Measurements from ENCODE around the gene ATRN. TPM values are rescaled to one million over a fixed set of nuclear protein-coding genes. Genes with fewer than 3 reads are reported as not detected.

Gene ATRN
- total and polyA plus RNA-seq, 4 donors, result 4.2 to 38.5 (median 21.2) TPM

DNA sequence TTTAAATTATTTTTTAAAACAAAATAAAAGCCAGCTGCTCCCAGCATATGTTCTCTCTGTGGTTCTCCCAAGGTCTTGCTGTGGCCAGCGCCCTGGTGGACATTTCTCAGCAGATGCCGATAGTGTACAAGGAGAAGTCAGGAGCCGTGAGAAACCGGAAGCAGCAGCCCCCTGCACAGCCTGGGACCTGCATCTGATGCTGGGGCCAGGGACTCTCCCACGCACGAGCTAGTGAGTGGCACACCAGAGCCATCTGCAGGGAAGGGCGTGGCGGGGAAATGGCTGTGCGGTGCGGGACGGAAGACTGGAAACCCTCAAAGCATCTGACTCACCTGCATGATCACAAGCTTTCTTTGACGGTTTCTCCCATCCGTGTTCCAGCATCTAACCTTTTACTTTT lies 175.8 kb downstream of the ATRN start:
- no peak for DNase-seq
- Histone ChIP-seq H3K27ac (ENCODE audit: low read depth in 1 of 2, low read length in 1 of 2) (no peak overlapping the region), H3K4me1 (ENCODE audit: control insufficient read depth in 5 of 5, insufficient read depth in 5 of 5, low read length in 5 of 5) (peaks cover 0 to 2% (median 0%) of the 10 kb centered on the region in 5 donors), H3K4me3 (no peak overlapping the region), H3K27me3 (ENCODE audit: control insufficient read depth in 3 of 3, insufficient read depth in 3 of 3, low read length in 2 of 3) (no peaks in the 10 kb centered on the region), H3K36me3 (ENCODE audit: control insufficient read depth in 4 of 4, insufficient read depth in 4 of 4, low read length in 4 of 4) (peaks cover 15 to 30% (median 17%) of the 10 kb centered on the region in 4 donors), H3K9ac (ENCODE audit: insufficient read depth in 1 of 2, low read length in 2 of 2) (no peak overlapping the region), H3K9me3 (ENCODE audit: control insufficient read depth in 4 of 4, insufficient read depth in 3 of 4, low read length in 3 of 4) (no peaks in the 10 kb centered on the region)
- ATAC-seq (ENCODE audit: insufficient read depth, low FRiP score), result no peak
- TF ChIP-seq, protein P1, sequence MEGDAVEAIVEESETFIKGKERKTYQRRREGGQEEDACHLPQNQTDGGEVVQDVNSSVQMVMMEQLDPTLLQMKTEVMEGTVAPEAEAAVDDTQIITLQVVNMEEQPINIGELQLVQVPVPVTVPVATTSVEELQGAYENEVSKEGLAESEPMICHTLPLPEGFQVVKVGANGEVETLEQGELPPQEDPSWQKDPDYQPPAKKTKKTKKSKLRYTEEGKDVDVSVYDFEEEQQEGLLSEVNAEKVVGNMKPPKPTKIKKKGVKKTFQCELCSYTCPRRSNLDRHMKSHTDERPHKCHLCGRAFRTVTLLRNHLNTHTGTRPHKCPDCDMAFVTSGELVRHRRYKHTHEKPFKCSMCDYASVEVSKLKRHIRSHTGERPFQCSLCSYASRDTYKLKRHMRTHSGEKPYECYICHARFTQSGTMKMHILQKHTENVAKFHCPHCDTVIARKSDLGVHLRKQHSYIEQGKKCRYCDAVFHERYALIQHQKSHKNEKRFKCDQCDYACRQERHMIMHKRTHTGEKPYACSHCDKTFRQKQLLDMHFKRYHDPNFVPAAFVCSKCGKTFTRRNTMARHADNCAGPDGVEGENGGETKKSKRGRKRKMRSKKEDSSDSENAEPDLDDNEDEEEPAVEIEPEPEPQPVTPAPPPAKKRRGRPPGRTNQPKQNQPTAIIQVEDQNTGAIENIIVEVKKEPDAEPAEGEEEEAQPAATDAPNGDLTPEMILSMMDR (IDR thresholded peaks at IDR 0.05; ENCODE audit: control extremely low read depth, extremely low read depth), result no peak
- WGBS, 2 donors, result 91% methylated on average over 13 of the region's 13 CpGs

DNA sequence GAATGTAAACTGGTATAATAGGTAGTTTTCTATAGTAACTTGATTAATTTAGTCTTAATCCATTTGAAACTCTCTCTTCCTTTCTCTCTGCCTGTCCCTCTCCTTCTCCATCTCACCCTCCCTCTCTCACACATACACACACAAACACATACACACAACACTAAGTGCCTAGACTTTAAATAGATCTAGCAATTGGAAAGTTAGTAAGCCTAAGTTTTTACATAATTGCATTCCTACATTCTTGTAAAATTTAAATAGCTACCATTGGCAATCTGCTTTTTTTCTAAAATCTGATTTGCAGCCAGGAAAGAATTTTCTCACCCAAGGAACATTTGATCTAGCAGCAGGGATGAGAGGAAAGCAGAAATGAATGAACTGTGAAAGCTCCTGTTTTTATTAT lies 176.7 kb downstream of the ATRN start:
- Histone ChIP-seq H3K4me3 (no peak overlapping the region), H3K36me3 (ENCODE audit: control insufficient read depth in 4 of 4, insufficient read depth in 4 of 4, low read length in 4 of 4) (peaks cover 10 to 28% (median 15%) of the 10 kb centered on the region in 4 donors), H3K4me1 (ENCODE audit: control insufficient read depth in 5 of 5, insufficient read depth in 5 of 5, low read length in 5 of 5) (peaks cover 0 to 2% (median 0%) of the 10 kb centered on the region in 5 donors), H3K27me3 (ENCODE audit: control insufficient read depth in 3 of 3, insufficient read depth in 3 of 3, low read length in 2 of 3) (no peaks in the 10 kb centered on the region), H3K9me3 (ENCODE audit: control insufficient read depth in 4 of 4, insufficient read depth in 3 of 4, low read length in 3 of 4) (no peaks in the 10 kb centered on the region), H3K9ac (ENCODE audit: insufficient read depth in 1 of 2, low read length in 2 of 2) (no peak overlapping the region), H3K27ac (ENCODE audit: low read depth in 1 of 2, low read length in 1 of 2) (no peak overlapping the region)
- TF ChIP-seq, protein P1 (IDR thresholded peaks at IDR 0.05; ENCODE audit: control extremely low read depth, extremely low read depth), result no peak
- DNase-seq, result no peak
- no peak for ATAC-seq (ENCODE audit: insufficient read depth, low FRiP score)

DNA sequence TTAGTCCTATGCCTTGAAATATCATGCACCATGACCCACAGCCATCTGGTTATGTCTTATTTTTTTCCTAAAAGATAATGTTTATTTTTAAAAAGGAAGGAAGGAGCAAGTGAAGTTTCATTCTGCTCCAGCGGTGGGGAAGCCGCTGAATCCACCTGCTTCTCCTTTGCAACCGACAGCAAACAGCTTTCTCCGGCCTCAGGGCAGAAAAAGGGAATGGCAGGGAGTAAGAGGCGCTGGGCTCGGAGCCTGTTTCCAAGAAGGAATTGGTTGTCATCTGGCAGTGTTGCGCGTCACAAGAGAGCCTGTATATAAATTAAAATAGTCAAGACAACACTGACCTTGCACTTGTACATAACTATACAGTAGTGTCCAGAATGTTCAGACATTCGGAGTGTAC lies 178.1 kb downstream of the ATRN start:
- 85 to 91% methylated on average over 9 of the region's 9 CpGs for WGBS, 2 donors
- no peak for DNase-seq
- Histone ChIP-seq H3K9me3 (ENCODE audit: control insufficient read depth in 4 of 4, insufficient read depth in 3 of 4, low read length in 3 of 4) (peaks cover 0 to 6% (median 0%) of the 10 kb centered on the region in 4 donors), H3K27ac (ENCODE audit: low read depth in 1 of 2, low read length in 1 of 2) (no peak overlapping the region), H3K27me3 (ENCODE audit: control insufficient read depth in 3 of 3, insufficient read depth in 3 of 3, low read length in 2 of 3) (no peaks in the 10 kb centered on the region), H3K4me3 (no peak overlapping the region), H3K4me1 (ENCODE audit: control insufficient read depth in 5 of 5, insufficient read depth in 5 of 5, low read length in 5 of 5) (peaks cover 0 to 2% (median 0%) of the 10 kb centered on the region in 5 donors), H3K36me3 (ENCODE audit: control insufficient read depth in 4 of 4, insufficient read depth in 4 of 4, low read length in 4 of 4) (peaks cover 6 to 25% (median 15%) of the 10 kb centered on the region in 4 donors), H3K9ac (ENCODE audit: insufficient read depth in 1 of 2, low read length in 2 of 2) (no peak overlapping the region)
- TF ChIP-seq, protein P1 (IDR thresholded peaks at IDR 0.05; ENCODE audit: control extremely low read depth, extremely low read depth), result no peak
- no peak for ATAC-seq (ENCODE audit: insufficient read depth, low FRiP score)

All from lung (tissue), 12 donors.